ENCODE data around the gene NTM. TPM values are rescaled to one million over a fixed set of nuclear protein-coding genes. Genes with fewer than 3 reads are reported as not detected.
A peak's percentile ranks its signal among the peaks of the same experiment; 100 is the strongest.

The NTM gene
- total RNA-seq, 1 donor = 52.2 TPM

- no peak overlapping the region for H3K4me3 ChIP-seq (ENCODE audit: low read depth, low read length)
- TF ChIP-seq, protein P1, sequence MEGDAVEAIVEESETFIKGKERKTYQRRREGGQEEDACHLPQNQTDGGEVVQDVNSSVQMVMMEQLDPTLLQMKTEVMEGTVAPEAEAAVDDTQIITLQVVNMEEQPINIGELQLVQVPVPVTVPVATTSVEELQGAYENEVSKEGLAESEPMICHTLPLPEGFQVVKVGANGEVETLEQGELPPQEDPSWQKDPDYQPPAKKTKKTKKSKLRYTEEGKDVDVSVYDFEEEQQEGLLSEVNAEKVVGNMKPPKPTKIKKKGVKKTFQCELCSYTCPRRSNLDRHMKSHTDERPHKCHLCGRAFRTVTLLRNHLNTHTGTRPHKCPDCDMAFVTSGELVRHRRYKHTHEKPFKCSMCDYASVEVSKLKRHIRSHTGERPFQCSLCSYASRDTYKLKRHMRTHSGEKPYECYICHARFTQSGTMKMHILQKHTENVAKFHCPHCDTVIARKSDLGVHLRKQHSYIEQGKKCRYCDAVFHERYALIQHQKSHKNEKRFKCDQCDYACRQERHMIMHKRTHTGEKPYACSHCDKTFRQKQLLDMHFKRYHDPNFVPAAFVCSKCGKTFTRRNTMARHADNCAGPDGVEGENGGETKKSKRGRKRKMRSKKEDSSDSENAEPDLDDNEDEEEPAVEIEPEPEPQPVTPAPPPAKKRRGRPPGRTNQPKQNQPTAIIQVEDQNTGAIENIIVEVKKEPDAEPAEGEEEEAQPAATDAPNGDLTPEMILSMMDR (IDR thresholded peaks at IDR 0.05; ENCODE audit: insufficient read depth, low read length) = no peak
- DNase-seq (ENCODE audit: low read depth) = no peak
Observed at GRCh38 chr11:131866535-131867400, 496.4 kb downstream of the NTM start.

- DNase-seq (ENCODE audit: low read depth) = peak; percentile 93
- H3K4me3 ChIP-seq (ENCODE audit: low read depth, low read length) = no peak overlapping the region
- TF ChIP-seq, protein P1 (IDR thresholded peaks at IDR 0.05; ENCODE audit: insufficient read depth, low read length) = peak; percentile 93
Observed at GRCh38 chr11:131867457-131868257, 497.2 kb downstream of the NTM start.

- TF ChIP-seq, protein P1 (IDR thresholded peaks at IDR 0.05; ENCODE audit: insufficient read depth, low read length) = no peak
- no peak overlapping the region for H3K4me3 ChIP-seq (ENCODE audit: low read depth, low read length)
- DNase-seq (ENCODE audit: low read depth) = no peak
Observed at GRCh38 chr11:131868629-131869507, 498.5 kb downstream of the NTM start.

GRCh38 chr11:131870305-131870704, 499.9 kb downstream of the NTM start:
- TF ChIP-seq, protein P1 (IDR thresholded peaks at IDR 0.05; ENCODE audit: insufficient read depth, low read length) = no peak
- no peak for DNase-seq (ENCODE audit: low read depth)
- no peak overlapping the region for H3K4me3 ChIP-seq (ENCODE audit: low read depth, low read length)

- no peak for DNase-seq (ENCODE audit: low read depth)
- TF ChIP-seq, protein P1 (IDR thresholded peaks at IDR 0.05; ENCODE audit: insufficient read depth, low read length) = no peak
- H3K4me3 ChIP-seq (ENCODE audit: low read depth, low read length) = no peak overlapping the region
Observed at GRCh38 chr11:131871006-131871405, 500.6 kb downstream of the NTM start.

DNA sequence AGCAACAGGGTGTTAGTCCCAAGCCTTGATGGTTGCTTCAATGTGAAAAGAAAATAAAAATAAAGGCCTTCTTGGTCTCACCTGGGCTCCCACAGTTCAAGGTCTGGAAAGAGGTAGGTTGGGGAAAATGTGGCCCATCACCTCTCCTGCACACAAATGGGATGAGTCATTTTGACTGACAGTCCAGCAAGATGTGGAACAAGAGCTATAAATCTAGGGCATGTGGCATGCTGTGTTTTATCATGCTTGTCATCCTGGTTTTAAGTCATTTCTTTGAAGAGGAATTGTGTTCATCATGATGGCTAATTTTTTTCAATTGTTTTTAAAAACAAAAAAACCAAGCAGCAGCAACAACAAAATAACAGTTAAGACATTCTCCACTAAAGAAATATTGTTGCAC, 503.7 kb downstream of the NTM start:
- no peak for DNase-seq (ENCODE audit: low read depth)
- TF ChIP-seq, protein P1 (IDR thresholded peaks at IDR 0.05; ENCODE audit: insufficient read depth, low read length) = no peak
- no peak overlapping the region for H3K4me3 ChIP-seq (ENCODE audit: low read depth, low read length)

All from fibroblast of the aortic adventitia (primary cell).